ENCODE results near the gene SDK1.

- TF ChIP-seq POLR2A (IDR thresholded peaks at IDR 0.05) (no peak), CTCF (IDR thresholded peaks at IDR 0.05) (no peak)
These were observed 736.3 kb downstream of the SDK1 start for GRCh38 chr7:4037308-4037707.
